Skeletal muscle satellite cell (primary cell): ENCODE measurements around the gene SMG7.

Source experiments
- H3K27me3 ChIP-seq: 2 replicates; pipeline ENCODE4 v1.7.0; 2013; ENCODE audit warnings: low read length; ENCODE audit not compliant: control insufficient read depth, insufficient read depth
- H3K36me3 ChIP-seq: 2 replicates; pipeline ENCODE4 v1.7.0; 2013; ENCODE audit warnings: mild to moderate bottlenecking, control low read depth, low read length; ENCODE audit not compliant: insufficient read depth
- H3K4me1 ChIP-seq: 2 replicates; pipeline ENCODE4 v1.7.0; 2013; ENCODE audit warnings: low read length; ENCODE audit not compliant: control insufficient read depth, insufficient read depth
- H3K4me2 ChIP-seq: 2 replicates; pipeline ENCODE4 v1.7.0; 2013; ENCODE audit warnings: mild to moderate bottlenecking, low read length
- H3K4me3 ChIP-seq: 2 replicates; pipeline ENCODE4 v1.7.0; 2013; ENCODE audit warnings: low read length
- H3K9ac ChIP-seq: 2 replicates; pipeline ENCODE4 v1.7.0; 2013; ENCODE audit warnings: mild to moderate bottlenecking, low read depth, low read length, moderate library complexity
- H3K9me3 ChIP-seq: replicated peaks from 2 replicates; pipeline ENCODE4 v1.7.0; 2013; ENCODE audit warnings: mild to moderate bottlenecking, control low read depth, low read length

Gene SMG7

DNA sequence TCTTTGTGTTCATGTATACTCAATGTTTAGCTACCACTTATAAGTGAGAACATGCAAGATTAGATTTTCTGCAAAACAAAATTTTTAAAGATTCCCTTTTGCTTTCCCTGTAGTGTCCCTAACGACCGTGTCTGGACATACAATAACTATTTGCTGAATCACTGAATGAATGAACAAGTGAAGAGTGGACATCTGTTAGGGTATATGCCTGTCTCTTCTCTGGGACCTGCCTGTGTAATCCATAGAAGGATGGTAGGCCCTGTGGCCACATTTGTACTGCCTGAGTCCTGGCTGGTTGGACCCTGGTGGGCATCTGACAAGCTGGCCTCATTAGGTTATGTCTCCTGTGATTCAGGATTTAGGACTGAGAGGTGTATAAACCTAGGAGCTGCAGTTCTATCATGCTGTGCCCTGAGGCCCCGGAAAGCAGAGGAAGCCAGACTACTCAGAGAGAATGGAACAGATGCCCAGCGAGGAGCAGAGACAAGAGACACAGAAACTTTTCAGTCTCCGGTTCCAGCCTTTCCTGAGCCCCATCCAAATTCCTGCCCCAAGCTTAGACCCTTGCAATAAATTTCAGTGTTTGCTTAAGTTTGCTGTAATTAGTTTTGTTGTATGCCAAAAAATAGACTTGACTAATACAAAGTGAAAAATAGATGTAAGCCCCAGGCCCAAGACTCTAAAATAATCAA, 125.5 kb downstream of the SMG7 start:
- no peak overlapping the region for H3K9ac ChIP-seq
- peaks cover 7% of the 10 kb centered on the region for H3K27me3 ChIP-seq
- H3K4me2 ChIP-seq, result no peak overlapping the region
- H3K4me3 ChIP-seq, result no peak overlapping the region
- H3K4me1 ChIP-seq, result peaks cover 5% of the 10 kb centered on the region
- no peaks in the 10 kb centered on the region for H3K36me3 ChIP-seq
- H3K9me3 ChIP-seq, result no peaks in the 10 kb centered on the region

DNA sequence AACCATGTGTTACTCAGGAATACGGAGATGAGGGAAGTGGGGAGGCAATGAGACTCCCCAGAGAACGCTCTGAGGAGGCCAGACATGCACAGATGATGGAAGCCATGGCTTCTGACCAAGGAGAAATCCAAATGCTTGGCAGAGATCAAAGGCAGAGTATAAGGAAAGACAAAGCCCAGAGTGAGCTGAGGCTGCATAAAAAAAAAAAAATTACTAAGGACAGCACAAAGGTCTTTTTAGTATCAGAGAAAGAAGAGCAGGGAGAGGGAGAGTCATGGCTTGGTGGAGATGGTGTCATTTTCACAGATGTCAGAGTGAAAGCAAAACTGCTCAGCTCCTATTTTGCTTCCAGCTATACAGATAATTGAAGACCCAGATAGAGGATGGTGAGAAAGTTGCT, 126.1 kb downstream of the SMG7 start:
- no peak overlapping the region for H3K4me2 ChIP-seq
- no peak overlapping the region for H3K4me3 ChIP-seq
- peaks cover 7% of the 10 kb centered on the region for H3K27me3 ChIP-seq
- H3K36me3 ChIP-seq, result no peaks in the 10 kb centered on the region
- no peaks in the 10 kb centered on the region for H3K9me3 ChIP-seq
- H3K4me1 ChIP-seq, result peaks cover 5% of the 10 kb centered on the region
- no peak overlapping the region for H3K9ac ChIP-seq

DNA sequence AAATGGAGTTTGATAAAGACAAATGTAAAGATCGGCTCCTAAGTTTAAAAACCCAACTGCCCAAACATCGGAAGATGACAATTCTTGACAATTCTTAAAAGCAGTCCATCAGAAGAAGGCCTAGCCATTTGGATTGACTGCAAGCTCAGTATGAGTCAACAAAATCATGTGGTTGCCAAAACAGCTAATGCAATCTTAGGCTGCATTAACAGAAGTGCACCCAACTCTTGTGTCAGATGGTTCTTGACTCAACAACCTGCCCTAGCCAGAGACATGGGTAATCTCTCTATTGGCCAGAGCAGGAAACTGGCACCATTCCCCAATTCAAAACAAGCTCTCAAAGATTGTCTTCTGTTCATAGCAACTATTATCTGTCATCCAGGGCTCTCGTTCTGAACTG, 127.8 kb downstream of the SMG7 start:
- no peak overlapping the region for H3K4me2 ChIP-seq
- H3K36me3 ChIP-seq, result no peaks in the 10 kb centered on the region
- H3K4me1 ChIP-seq, result peaks cover 14% of the 10 kb centered on the region
- no peak overlapping the region for H3K9ac ChIP-seq
- peaks cover 7% of the 10 kb centered on the region for H3K27me3 ChIP-seq
- H3K4me3 ChIP-seq, result no peak overlapping the region
- H3K9me3 ChIP-seq, result no peaks in the 10 kb centered on the region

DNA sequence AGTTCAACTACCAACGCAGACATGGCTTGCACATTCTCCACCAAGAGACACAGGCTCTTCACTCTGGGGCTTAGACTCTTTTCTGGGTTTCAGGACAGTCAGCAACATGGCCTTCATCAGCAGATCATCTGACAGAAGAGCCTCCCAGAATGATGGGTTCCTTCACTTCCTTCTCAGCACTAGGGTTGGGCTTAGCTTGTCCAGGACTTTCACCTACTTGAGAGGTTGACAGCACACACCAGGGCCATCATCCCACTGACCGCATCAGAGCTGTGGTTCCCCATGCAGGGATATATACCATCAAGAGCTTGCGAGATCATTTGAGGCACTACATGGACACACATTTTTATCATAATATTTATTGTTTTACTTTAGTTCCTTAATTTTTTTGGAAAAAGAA, 128.3 kb downstream of the SMG7 start:
- Histone ChIP-seq H3K36me3 (no peaks in the 10 kb centered on the region), H3K9me3 (no peaks in the 10 kb centered on the region), H3K4me1 (peaks cover 14% of the 10 kb centered on the region), H3K27me3 (peaks cover 6% of the 10 kb centered on the region), H3K4me2 (no peak overlapping the region), H3K9ac (no peak overlapping the region), H3K4me3 (no peak overlapping the region)

DNA sequence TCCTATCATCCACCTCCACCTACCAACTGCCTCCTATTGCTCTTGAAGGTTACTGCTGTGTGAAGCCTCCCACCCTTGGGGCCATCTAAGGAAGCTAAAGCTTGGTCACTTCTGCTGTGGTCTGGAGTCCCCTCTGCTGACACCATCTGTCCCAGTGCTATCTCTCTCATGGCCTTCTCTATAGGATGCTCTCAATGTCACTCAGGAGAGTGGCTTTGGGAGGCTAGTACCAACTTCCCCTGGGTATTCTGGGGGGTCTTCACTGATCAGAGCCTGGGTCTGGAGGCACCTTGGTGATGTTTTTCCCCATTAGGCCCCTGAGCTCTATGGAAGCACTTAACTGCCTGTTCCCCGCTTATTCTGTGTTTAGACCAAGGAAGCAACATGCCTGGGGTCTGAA, 130.2 kb downstream of the SMG7 start:
- no peaks in the 10 kb centered on the region for H3K27me3 ChIP-seq
- H3K4me3 ChIP-seq, result no peak overlapping the region
- H3K9ac ChIP-seq, result no peak overlapping the region
- H3K9me3 ChIP-seq, result no peaks in the 10 kb centered on the region
- H3K36me3 ChIP-seq, result no peaks in the 10 kb centered on the region
- H3K4me1 ChIP-seq, result peaks cover 14% of the 10 kb centered on the region
- H3K4me2 ChIP-seq, result no peak overlapping the region
